Caco-2 (cell line): ENCODE measurements around the gene MAML1. TPM values are rescaled to one million over a fixed set of nuclear protein-coding genes. Genes with fewer than 3 reads are reported as not detected.
A peak's percentile ranks its signal among the peaks of the same experiment; 100 is the strongest.

Experiments used
- BruUV-seq: library from RNA; stranded (reverse); fragments of 400-500 nt; replicated peaks from 2 replicates; lab custom pipeline; 2021; lab: Mats Ljungman, UMichigan
- CTCF ChIA-PET: fragments of 300-600 bp; sonication (Branson Sonifier 250); formaldehyde crosslinking; loops from one replicate; lab custom pipeline; 2022; ENCODE audit warnings: antibody characterized with exemption; lab: Charles Lee
- POLR2A ChIA-PET: fragments of 300-600 bp; sonication (Branson Sonifier 250); formaldehyde crosslinking; loops from one replicate; lab custom pipeline; 2022; ENCODE audit warnings: antibody characterized with exemption; lab: Charles Lee
- DNase-seq, 2 experiments: peaks; one replicate each; pipeline versions ENCODE4 v3.0.0 to v3.0.0-alpha.2; 2020 to 2022
- H3K27me3 ChIP-seq: replicated peaks from 2 replicates; pipeline ENCODE4 v1.6.0; 2011; ENCODE audit warnings: low read length; ENCODE audit not compliant: control insufficient read depth, insufficient read depth
- H3K36me3 ChIP-seq: 2 replicates; pipeline ENCODE4 v1.5.1; 2011; ENCODE audit warnings: low read length; ENCODE audit not compliant: control insufficient read depth, insufficient read depth
- H3K4me1 ChIP-seq: fragments of 250-450 bp; sonication (Bioruptor Pico); 2 replicates; pipeline ENCODE4 v1.5.1; 2020; ENCODE audit warnings: mild to moderate bottlenecking
- H3K4me3 ChIP-seq: 2 replicates; pipeline ENCODE4 v1.5.1; 2011; ENCODE audit warnings: low read depth, mild to moderate bottlenecking, control low read depth, low read length
- H3K9me3 ChIP-seq: fragments of 250-450 bp; sonication (Bioruptor Pico); 2 replicates; pipeline ENCODE4 v1.5.1; 2020; ENCODE audit warnings: mild to moderate bottlenecking, moderate library complexity
- H3K27ac Mint-ChIP-seq: one replicate; pipeline ENCODE4 v1.8.0; 2022; ENCODE audit warnings: mixed read lengths; ENCODE audit not compliant: unreplicated experiment
- H3K27me3 Mint-ChIP-seq: one replicate; pipeline ENCODE4 v1.8.0; 2022; ENCODE audit warnings: mixed read lengths; ENCODE audit not compliant: insufficient read depth, unreplicated experiment
- H3K36me3 Mint-ChIP-seq: one replicate; pipeline ENCODE4 v1.8.0; 2022; ENCODE audit warnings: mild to moderate bottlenecking, mixed read lengths; ENCODE audit not compliant: insufficient read depth, unreplicated experiment
- H3K4me1 Mint-ChIP-seq: one replicate; pipeline ENCODE4 v1.8.0; 2022; ENCODE audit warnings: low read depth, mixed read lengths; ENCODE audit not compliant: unreplicated experiment
- H3K4me3 Mint-ChIP-seq: one replicate; pipeline ENCODE4 v1.8.0; 2022; ENCODE audit warnings: mild to moderate bottlenecking, moderate library complexity, mixed read lengths; ENCODE audit not compliant: unreplicated experiment
- H3K9me3 Mint-ChIP-seq: one replicate; pipeline ENCODE4 v1.8.0; 2022; ENCODE audit warnings: mixed read lengths; ENCODE audit not compliant: unreplicated experiment
- intact Hi-C: fragments of 100-400 bp; cut with micrococcal nuclease; formaldehyde crosslinking; loops from one replicate; pipeline ENCODE4 v1.10.0; 2022; ENCODE audit not compliant: unreplicated experiment
- total RNA-seq: library from RNA; stranded (reverse); gene quantifications from 2 replicates; pipeline ENCODE4 v1.2.3, GENCODE V29; 2022
- TF ChIP-seq, protein P1 (sequence below), 2 experiments: fragments of 200-600 bp in 1 of 2; IDR thresholded peaks; 1 replicate in 1 of 2; 2 replicates in 1 of 2; pipeline versions ENCODE4 v1.5.1 to v1.8.0; 2011 to 2022; ENCODE audit warnings: antibody characterized with exemption in 1 of 2, control low read depth in 1 of 2, inconsistent platforms in 1 of 2, low read depth in 1 of 2, low read length in 1 of 2, mild to moderate bottlenecking in 1 of 2, moderate library complexity in 1 of 2; ENCODE audit not compliant: insufficient read depth in 1 of 2, severe bottlenecking in 1 of 2, unreplicated experiment in 1 of 2

MAML1 gene
- total RNA-seq, 1 experiment from 2014 or later, result 41.3 TPM

DNA sequence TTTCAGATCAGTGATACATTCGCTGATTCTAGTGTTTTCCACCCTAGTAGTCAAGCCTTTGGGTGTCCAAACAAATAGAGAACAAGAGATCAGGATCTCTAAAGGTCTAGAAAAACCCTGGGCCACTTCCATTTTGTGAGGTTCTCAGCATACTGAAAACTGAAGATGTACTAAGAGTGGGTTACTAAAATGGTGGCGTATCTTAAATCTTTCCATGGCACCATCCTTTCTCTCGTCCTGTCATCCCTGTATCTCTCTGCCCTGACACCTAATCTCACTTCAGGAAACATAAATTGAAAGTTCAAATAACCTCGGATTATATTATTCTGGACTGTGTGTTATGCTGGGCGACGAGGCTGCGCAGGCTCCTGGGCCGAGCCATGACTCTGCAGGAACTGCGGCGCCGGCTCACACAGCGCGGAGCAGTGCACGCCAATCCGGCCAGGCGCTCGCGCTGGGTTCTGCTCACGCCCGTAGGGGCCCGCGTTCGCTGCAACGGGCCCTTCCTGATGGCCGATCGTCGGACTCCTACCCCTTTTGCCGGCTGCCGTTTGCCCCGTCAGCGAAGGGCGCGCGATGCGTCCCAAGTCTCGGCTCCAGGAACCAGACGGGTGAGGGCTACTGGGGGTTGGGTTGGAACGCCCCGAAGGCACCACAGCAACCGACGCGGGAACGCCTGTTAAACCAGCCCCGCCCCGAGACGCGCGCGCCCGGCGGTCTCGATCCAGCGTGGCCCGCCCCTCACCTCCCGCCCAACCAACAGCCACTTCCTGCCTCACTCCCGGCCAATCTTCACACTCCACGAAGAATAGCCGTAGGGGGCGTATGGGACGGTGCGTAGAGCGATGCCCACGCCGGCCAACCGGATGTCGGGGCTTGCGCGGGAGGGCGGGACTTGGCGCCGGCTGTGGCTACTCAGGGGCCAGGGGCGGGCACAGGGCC lies 34.4 kb upstream of the MAML1 start:
- Mint-ChIP-seq H3K36me3 (peaks cover 50% of the 10 kb centered on the region), H3K4me1 (peaks cover 8% of the 10 kb centered on the region), H3K27ac (peak overlapping the region; percentile 93), H3K27me3 (no peaks in the 10 kb centered on the region), H3K9me3 (no peaks in the 10 kb centered on the region), H3K4me3 (peak overlapping the region; percentile 99)
- Histone ChIP-seq H3K4me3 (peak overlapping the region; percentile 95), H3K9me3 (no peaks in the 10 kb centered on the region), H3K4me1 (peaks cover 8% of the 10 kb centered on the region), H3K27me3 (no peaks in the 10 kb centered on the region), H3K36me3 (peaks cover 1% of the 10 kb centered on the region)
- BruUV-seq, result TSS peak; percentile 91
- ChIA-PET POLR2A (interaction anchor here (0.5 kb wide), 1 partner anchor 14 kb away, joined by 3 read pairs; no protein-coding TSS in a partner anchor), CTCF (no interaction called here)
- peak; percentile 99 to 100 for DNase-seq
- TF ChIP-seq, protein P1, sequence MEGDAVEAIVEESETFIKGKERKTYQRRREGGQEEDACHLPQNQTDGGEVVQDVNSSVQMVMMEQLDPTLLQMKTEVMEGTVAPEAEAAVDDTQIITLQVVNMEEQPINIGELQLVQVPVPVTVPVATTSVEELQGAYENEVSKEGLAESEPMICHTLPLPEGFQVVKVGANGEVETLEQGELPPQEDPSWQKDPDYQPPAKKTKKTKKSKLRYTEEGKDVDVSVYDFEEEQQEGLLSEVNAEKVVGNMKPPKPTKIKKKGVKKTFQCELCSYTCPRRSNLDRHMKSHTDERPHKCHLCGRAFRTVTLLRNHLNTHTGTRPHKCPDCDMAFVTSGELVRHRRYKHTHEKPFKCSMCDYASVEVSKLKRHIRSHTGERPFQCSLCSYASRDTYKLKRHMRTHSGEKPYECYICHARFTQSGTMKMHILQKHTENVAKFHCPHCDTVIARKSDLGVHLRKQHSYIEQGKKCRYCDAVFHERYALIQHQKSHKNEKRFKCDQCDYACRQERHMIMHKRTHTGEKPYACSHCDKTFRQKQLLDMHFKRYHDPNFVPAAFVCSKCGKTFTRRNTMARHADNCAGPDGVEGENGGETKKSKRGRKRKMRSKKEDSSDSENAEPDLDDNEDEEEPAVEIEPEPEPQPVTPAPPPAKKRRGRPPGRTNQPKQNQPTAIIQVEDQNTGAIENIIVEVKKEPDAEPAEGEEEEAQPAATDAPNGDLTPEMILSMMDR (IDR thresholded peaks at IDR 0.05; ENCODE audit: insufficient read depth in 1 of 2, low read depth in 1 of 2, low read length in 1 of 2, severe bottlenecking in 1 of 2, unreplicated experiment in 1 of 2), result no peak
- intact Hi-C loops, result loop anchor here (1.0 to 2.0 kb wide), 4 partner anchors 20 to 139 kb away; partner anchors contain the start of genes HNRNPH1 and MAML1

DNA sequence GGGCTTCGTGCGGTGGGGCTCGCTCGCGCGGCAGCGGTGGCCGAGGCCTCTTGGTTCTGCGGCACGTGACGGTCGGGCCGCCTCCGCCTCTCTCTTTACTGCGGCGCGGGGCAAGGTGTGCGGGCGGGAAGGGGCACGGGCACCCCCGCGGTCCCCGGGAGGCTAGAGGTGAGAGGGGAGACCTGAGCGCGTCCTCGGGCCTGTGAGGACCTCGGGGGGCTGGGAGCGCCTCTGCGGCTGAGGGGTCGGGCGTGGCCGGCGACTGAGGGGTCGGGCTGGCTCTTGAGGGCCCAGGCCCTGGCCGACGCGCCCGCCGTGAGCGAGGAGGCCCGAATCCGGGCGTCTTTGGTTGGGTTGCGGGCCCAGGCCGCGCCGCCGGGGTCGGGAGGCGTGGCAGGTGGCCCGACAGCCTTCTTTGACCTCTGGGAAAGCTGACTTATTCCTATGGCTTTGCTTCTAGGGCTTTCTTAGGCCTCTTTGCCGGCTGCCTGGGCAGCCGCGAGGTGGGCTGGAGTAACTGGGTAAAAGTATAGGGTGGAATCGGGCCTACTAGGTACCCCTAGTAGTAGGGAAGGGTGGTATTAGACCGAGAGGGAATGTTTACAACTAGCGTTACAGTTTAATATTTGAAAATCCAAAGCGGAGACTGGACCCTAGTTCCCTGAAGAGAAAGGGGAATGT lies 33.5 kb upstream of the MAML1 start, which contains the start of gene CANX:
Gene CANX (plus strand): TSS at position 33 of the 681 bp plus-strand sequence. CDS start 6,715 bp downstream, outside the sequence.
- peak within 1 kb of the TSS; percentile 95 for H3K4me3 ChIP-seq
- H3K27ac Mint-ChIP-seq, result peak within 1 kb of the TSS; percentile 93
- TF ChIP-seq, protein P1 (IDR thresholded peaks at IDR 0.05; ENCODE audit: insufficient read depth in 1 of 2, low read depth in 1 of 2, low read length in 1 of 2, severe bottlenecking in 1 of 2, unreplicated experiment in 1 of 2), result no peak
- peaks cover 58% of the 10 kb centered on the region for H3K36me3 Mint-ChIP-seq
- no peaks in the 10 kb centered on the region for H3K27me3 Mint-ChIP-seq
- CTCF ChIA-PET, result no interaction called here
- no peaks in the 10 kb centered on the region for H3K9me3 ChIP-seq
- peaks cover 8% of the 10 kb centered on the region for H3K4me1 ChIP-seq
- peak within 1 kb of the TSS; percentile 99 for H3K4me3 Mint-ChIP-seq
- H3K36me3 ChIP-seq, result peaks cover 1% of the 10 kb centered on the region
- H3K9me3 Mint-ChIP-seq, result no peaks in the 10 kb centered on the region
- POLR2A ChIA-PET, result no interaction called here
- intact Hi-C loops, result loop anchor here (1.0 to 2.0 kb wide), 4 partner anchors 21 to 140 kb away; partner anchors contain the start of genes HNRNPH1 and MAML1
- BruUV-seq, result no TSS peak
- H3K27me3 ChIP-seq, result no peaks in the 10 kb centered on the region
- DNase-seq, result no peak
- peaks cover 8% of the 10 kb centered on the region for H3K4me1 Mint-ChIP-seq
